OCI-LY1 (cell line): ENCODE data around the gene COL7A1.

Experiments used
- H2AFZ ChIP-seq: fragments of 200-600 bp; sonication (generic), shearing (Covaris generic); 2 replicates; pipeline ENCODE4 v1.6.0; 2014; ENCODE audit warnings: antibody characterized with exemption, mild to moderate bottlenecking, low read length
- H3F3A ChIP-seq: fragments of 200-600 bp; sonication (generic), shearing (Covaris generic); 2 replicates; pipeline ENCODE4 v1.6.0; 2014; ENCODE audit warnings: mild to moderate bottlenecking, antibody characterized with exemption, low read length, moderate library complexity; ENCODE audit not compliant: insufficient read depth
- H3K27ac ChIP-seq: fragments of 200-600 bp; sonication (generic); 2 replicates; pipeline ENCODE4 v1.5.1; 2014; ENCODE audit warnings: low read length, mixed run types, mild to moderate bottlenecking, low read depth; ENCODE audit not compliant: poor library complexity, severe bottlenecking
- H3K27me3 ChIP-seq: fragments of 200-600 bp; sonication (generic); 2 replicates; pipeline ENCODE4 v1.6.0; 2014; ENCODE audit warnings: antibody characterized with exemption, mild to moderate bottlenecking, low read length, moderate library complexity; ENCODE audit not compliant: insufficient read depth
- H3K36me3 ChIP-seq: fragments of 200-600 bp; sonication (generic); 2 replicates; pipeline ENCODE4 v1.6.1; 2014; ENCODE audit warnings: mild to moderate bottlenecking, antibody characterized with exemption, low read length, moderate library complexity, mixed read lengths; ENCODE audit not compliant: insufficient read depth
- H3K4me1 ChIP-seq: fragments of 200-600 bp; sonication (generic); 2 replicates; pipeline ENCODE4 v1.5.1; 2014; ENCODE audit warnings: mild to moderate bottlenecking, low read length, moderate library complexity; ENCODE audit not compliant: insufficient read depth, severe bottlenecking
- H3K4me2 ChIP-seq: fragments of 200-600 bp; sonication (generic), shearing (Covaris generic); 2 replicates; pipeline ENCODE4 v1.6.1; 2014; ENCODE audit warnings: low read length
- H3K4me3 ChIP-seq: fragments of 200-600 bp; sonication (generic); 2 replicates; pipeline ENCODE4 v1.5.1; 2014; ENCODE audit warnings: low read length, low read depth, mild to moderate bottlenecking, mixed read lengths; ENCODE audit not compliant: poor library complexity, severe bottlenecking
- H3K79me2 ChIP-seq: fragments of 200-600 bp; shearing (Covaris generic); 2 replicates; pipeline ENCODE4 v1.6.1; 2016; ENCODE audit warnings: mixed run types, low read length, mixed read lengths; ENCODE audit not compliant: insufficient read depth
- H3K9ac ChIP-seq: fragments of 200-600 bp; sonication (generic), shearing (Covaris generic); 2 replicates; pipeline ENCODE4 v1.6.1; 2014; ENCODE audit warnings: mild to moderate bottlenecking, low read length, mixed read lengths
- H3K9me2 ChIP-seq: fragments of 200-600 bp; sonication (generic), shearing (Covaris generic); 2 replicates; pipeline ENCODE4 v1.6.1; 2014; ENCODE audit warnings: low read depth, mild to moderate bottlenecking, low read length, mixed read lengths
- H3K9me3 ChIP-seq: fragments of 200-600 bp; shearing (Covaris generic); 2 replicates; pipeline ENCODE4 v1.6.1; 2014; ENCODE audit warnings: low read length, mixed read lengths
- H4K20me1 ChIP-seq: fragments of 200-600 bp; sonication (generic), shearing (Covaris generic); 2 replicates; pipeline ENCODE4 v1.6.0; 2016; ENCODE audit warnings: mild to moderate bottlenecking, low read length; ENCODE audit not compliant: insufficient read depth
- CTCF ChIP-seq: fragments of 200-600 bp; sonication (generic), shearing (Covaris generic); IDR thresholded peaks from 2 replicates; pipeline ENCODE4 v1.5.1; 2017; ENCODE audit warnings: mild to moderate bottlenecking, antibody characterized with exemption, low read length, moderate library complexity, mixed read lengths
- EZH2 ChIP-seq: fragments of 200-600 bp; sonication (generic), shearing (Covaris generic); IDR thresholded peaks from 2 replicates; pipeline ENCODE4 v1.8.0; 2017; ENCODE audit warnings: borderline replicate concordance, mixed run types, mild to moderate bottlenecking, antibody characterized with exemption, low read length, moderate library complexity, mixed read lengths

Gene COL7A1

GRCh38 chr3:48564022-48564421 lies 31.1 kb downstream of the COL7A1 start:
- H3K27me3 ChIP-seq, result no peaks in the 10 kb centered on the region; the same call in none of the 2 replicates
- no peaks in the 10 kb centered on the region for H3K79me2 ChIP-seq
- TF ChIP-seq EZH2 (no peak), CTCF (no peak)
- no peak overlapping the region for H2AFZ ChIP-seq
- H3K9me2 ChIP-seq, result no peaks in the 10 kb centered on the region
- H3K36me3 ChIP-seq, result no peaks in the 10 kb centered on the region
- H3K4me3 ChIP-seq, result no peak overlapping the region
- no peaks in the 10 kb centered on the region for H4K20me1 ChIP-seq
- H3K9ac ChIP-seq, result no peak overlapping the region
- H3K9me3 ChIP-seq, result no peaks in the 10 kb centered on the region
- no peak overlapping the region for H3K27ac ChIP-seq
- peaks cover 14% of the 10 kb centered on the region for H3K4me1 ChIP-seq
- H3K4me2 ChIP-seq, result no peak overlapping the region
- H3F3A ChIP-seq, result no peaks in the 10 kb centered on the region

GRCh38 chr3:48563382-48563918 lies 31.7 kb downstream of the COL7A1 start, which contains the start of gene UCN2:
Gene UCN2 (minus strand): TSS chr3:48563781. CDS start chr3:48563124, 657 bp downstream.
- Histone ChIP-seq H3K36me3 (no peaks in the 10 kb centered on the region), H3K27ac (no peak within 1 kb of the TSS)
- no peak for TF ChIP-seq CTCF
- no peak for TF ChIP-seq EZH2

GRCh38 chr3:48562367-48563095 lies 32.6 kb downstream of the COL7A1 start:
- H3K4me1 ChIP-seq, result peaks cover 20% of the 10 kb centered on the region
- H3K4me2 ChIP-seq, result no peak overlapping the region
- no peak overlapping the region for H3K4me3 ChIP-seq

More at GRCh38 chr3:48563382-48563918, 31.7 kb downstream of the COL7A1 start, which contains the start of gene UCN2:
- Histone ChIP-seq H3K9ac (no peak within 1 kb of the TSS), H4K20me1 (no peaks in the 10 kb centered on the region), H3F3A (no peaks in the 10 kb centered on the region), H3K4me1 (peaks cover 14% of the 10 kb centered on the region), H3K4me3 (no peak within 1 kb of the TSS), H3K4me2 (no peak within 1 kb of the TSS), H3K9me2 (no peaks in the 10 kb centered on the region), H2AFZ (no peak within 1 kb of the TSS), H3K27me3 (no peaks in the 10 kb centered on the region; the same call in none of the 2 replicates), H3K79me2 (no peaks in the 10 kb centered on the region), H3K9me3 (no peaks in the 10 kb centered on the region)

More at GRCh38 chr3:48562367-48563095, 32.6 kb downstream of the COL7A1 start:
- H3K27ac ChIP-seq, result no peak overlapping the region
- H3K36me3 ChIP-seq, result no peaks in the 10 kb centered on the region
- H2AFZ ChIP-seq, result no peak overlapping the region
- TF ChIP-seq CTCF (no peak), EZH2 (no peak)
- no peaks in the 10 kb centered on the region; the same call in none of the 2 replicates for H3K27me3 ChIP-seq
- H3K79me2 ChIP-seq, result no peaks in the 10 kb centered on the region
- H3K9me3 ChIP-seq, result no peaks in the 10 kb centered on the region
- no peaks in the 10 kb centered on the region for H3K9me2 ChIP-seq
- no peaks in the 10 kb centered on the region for H4K20me1 ChIP-seq
- no peaks in the 10 kb centered on the region for H3F3A ChIP-seq
- H3K9ac ChIP-seq, result no peak overlapping the region
